ENCODE measurements around the gene MAP3K2.

DNA sequence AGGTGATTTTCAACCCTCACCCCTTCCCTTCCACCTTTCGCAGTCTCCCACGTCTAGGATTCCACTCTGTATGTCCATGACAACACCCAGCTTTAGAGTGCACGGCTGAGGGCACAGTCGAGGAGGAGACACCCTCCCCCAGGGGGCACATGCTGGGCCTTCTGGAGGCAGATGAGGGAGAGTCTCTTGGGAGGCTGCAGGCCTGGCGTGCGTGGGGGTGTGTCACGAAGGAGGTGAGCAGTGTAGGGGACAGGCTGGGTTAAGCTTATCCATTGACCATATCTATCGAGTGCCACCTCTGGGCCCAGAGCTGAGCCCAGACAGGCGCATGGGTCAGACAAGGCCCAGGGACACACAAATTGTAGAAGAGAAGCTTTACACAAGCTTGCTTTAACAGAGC lies 49.3 kb upstream of the MAP3K2 start:
- TF ChIP-seq CTCF (IDR thresholded peaks at IDR 0.05) (no peak), POLR2A (IDR thresholded peaks at IDR 0.05) (no peak)

Measured in thyroid gland (tissue), 4 donors.